Neural cell (in vitro differentiated cells): Measurements from ENCODE around the gene PKN1. TPM values are rescaled to one million over a fixed set of nuclear protein-coding genes. Genes with fewer than 3 reads are reported as not detected.

Experiments
- H2AFZ ChIP-seq: fragments of 200-600, 300-800 bp; sonication (generic), shearing (Covaris generic); 2 replicates; pipeline ENCODE4 v1.6.0; 2014; ENCODE audit warnings: low read depth, mild to moderate bottlenecking, antibody characterized with exemption, low read length, moderate library complexity
- H3F3A ChIP-seq: fragments of 200-600 bp; shearing (Covaris generic); 2 replicates; pipeline ENCODE4 v1.6.1; 2016; ENCODE audit warnings: mild to moderate bottlenecking, moderate library complexity, mixed read lengths, antibody characterized with exemption, low read length; ENCODE audit not compliant: insufficient read depth, poor library complexity, severe bottlenecking
- H3K27ac ChIP-seq: fragments of 200-600, 300-800 bp; sonication (generic), shearing (Covaris generic); 2 replicates; pipeline ENCODE4 v1.5.1; 2014; ENCODE audit warnings: mild to moderate bottlenecking, low read length, moderate library complexity
- H3K27me3 ChIP-seq: fragments of 300-800, 200-600 bp; sonication (generic), shearing (Covaris generic); 2 replicates; pipeline ENCODE4 v1.6.0; 2014; ENCODE audit warnings: mild to moderate bottlenecking, low read depth, low read length, moderate library complexity; ENCODE audit not compliant: insufficient read depth
- H3K36me3 ChIP-seq: fragments of 300-800, 200-600 bp; sonication (generic), shearing (Covaris generic); 2 replicates; pipeline ENCODE4 v1.5.1; 2014; ENCODE audit warnings: mild to moderate bottlenecking, antibody characterized with exemption, low read length, moderate library complexity; ENCODE audit not compliant: insufficient read depth
- H3K4me2 ChIP-seq: fragments of 300-800, 200-600 bp; sonication (generic), shearing (Covaris generic); 2 replicates; pipeline ENCODE4 v1.6.0; 2014; ENCODE audit warnings: mild to moderate bottlenecking, low read length
- H3K4me3 ChIP-seq: fragments of 300-800, 200-600 bp; sonication (generic), shearing (Covaris generic); 2 replicates; pipeline ENCODE4 v1.5.1; 2014; ENCODE audit warnings: mild to moderate bottlenecking, low read length, moderate library complexity
- H3K79me2 ChIP-seq: fragments of 200-600 bp; shearing (Covaris generic); replicated peaks from 2 replicates; pipeline ENCODE4 v1.6.0; 2014; ENCODE audit warnings: mild to moderate bottlenecking, low read length, moderate library complexity; ENCODE audit not compliant: insufficient read depth
- H3K9ac ChIP-seq: fragments of 300-800, 200-600 bp; sonication (generic), shearing (Covaris generic); 2 replicates; pipeline ENCODE4 v1.6.1; 2016; ENCODE audit warnings: mild to moderate bottlenecking, low read length, mixed read lengths
- H3K9me2 ChIP-seq: fragments of 200-600 bp; shearing (Covaris generic); 2 replicates; pipeline ENCODE4 v1.6.1; 2016; ENCODE audit warnings: mild to moderate bottlenecking, low read length, mixed read lengths; ENCODE audit not compliant: insufficient read depth
- H3K9me3 ChIP-seq: fragments of 200-600, 300-800 bp; sonication (generic), shearing (Covaris generic); 2 replicates; pipeline ENCODE4 v1.6.1; 2016; ENCODE audit warnings: mild to moderate bottlenecking, mixed run types, low read length, moderate library complexity, mixed read lengths
- H4K20me1 ChIP-seq: fragments of 200-600 bp; shearing (Covaris generic); 2 replicates; pipeline ENCODE4 v1.6.1; 2016; ENCODE audit warnings: mild to moderate bottlenecking, mixed run types; ENCODE audit not compliant: insufficient read depth
- EP300 ChIP-seq: fragments of 450-650 bp; conservative IDR thresholded peaks from 2 replicates; pipeline ENCODE4 v1.6.1; 2014; ENCODE audit warnings: antibody characterized with exemption, mild to moderate bottlenecking, moderate library complexity; ENCODE audit not compliant: poor library complexity, severe bottlenecking
- EZH2 ChIP-seq: fragments of 200-600, 300-800 bp; shearing (Covaris generic), sonication (generic); IDR thresholded peaks from 2 replicates; pipeline ENCODE4 v1.6.1; 2014; ENCODE audit warnings: antibody characterized with exemption, low read length, borderline replicate concordance, mild to moderate bottlenecking; ENCODE audit not compliant: insufficient read depth, poor library complexity, severe bottlenecking
- MXI1 ChIP-seq: fragments of 450-650 bp; conservative IDR thresholded peaks from 2 replicates; pipeline ENCODE4 v1.6.1; 2014; ENCODE audit warnings: antibody characterized with exemption, mild to moderate bottlenecking; ENCODE audit not compliant: poor library complexity, severe bottlenecking
- POLR2AphosphoS5 ChIP-seq: IDR thresholded peaks from 2 replicates; pipeline ENCODE4 v1.6.1; 2012
- RAD21 ChIP-seq: fragments of 450-650 bp; conservative IDR thresholded peaks from 2 replicates; pipeline ENCODE4 v1.6.1; 2014; ENCODE audit warnings: antibody characterized with exemption, mild to moderate bottlenecking, moderate library complexity
- REST ChIP-seq: IDR thresholded peaks from 2 replicates; pipeline ENCODE4 v1.6.1; 2012; ENCODE audit warnings: borderline replicate concordance
- SMC3 ChIP-seq: fragments of 450-650 bp; conservative IDR thresholded peaks from 2 replicates; pipeline ENCODE4 v1.6.1; 2014; ENCODE audit warnings: antibody characterized with exemption, mild to moderate bottlenecking, moderate library complexity; ENCODE audit not compliant: poor library complexity
- TAF1 ChIP-seq: IDR thresholded peaks from 2 replicates; pipeline ENCODE4 v1.6.1; 2012; ENCODE audit warnings: low read depth
- polyA plus RNA-seq: library from polyadenylated mRNA; depleted of rRNA; stranded (reverse); fragments of >200 nt; gene quantifications from 2 replicates; pipeline ENCODE4 v1.2.3, GENCODE V29; 2014
- TF ChIP-seq, protein P1 (sequence below): fragments of 450-650 bp; IDR thresholded peaks from 2 replicates; pipeline ENCODE4 v1.5.1; 2014; ENCODE audit warnings: antibody characterized with exemption, mild to moderate bottlenecking, moderate library complexity; ENCODE audit not compliant: poor library complexity, severe bottlenecking

The PKN1 gene
- polyA plus RNA-seq, 1 donor from 2014 or later, result 64.4 TPM

- Histone ChIP-seq H3K27ac (no peak overlapping the region), H3K36me3 (peaks cover 7% of the 10 kb centered on the region), H4K20me1 (no peaks in the 10 kb centered on the region), H3K9ac (no peak overlapping the region), H3K9me3 (no peaks in the 10 kb centered on the region), H3K9me2 (no peaks in the 10 kb centered on the region), H3K4me3 (no peak overlapping the region), H3F3A (no peaks in the 10 kb centered on the region), H2AFZ (no peak overlapping the region), H3K4me2 (no peak overlapping the region), H3K27me3 (no peaks in the 10 kb centered on the region), H3K79me2 (peaks cover 5% of the 10 kb centered on the region)
- TF ChIP-seq SMC3 (no peak), EP300 (no peak), EZH2 (no peak)
Observed at GRCh38 chr19:14439014-14439413, 5.9 kb downstream of the PKN1 start.

DNA sequence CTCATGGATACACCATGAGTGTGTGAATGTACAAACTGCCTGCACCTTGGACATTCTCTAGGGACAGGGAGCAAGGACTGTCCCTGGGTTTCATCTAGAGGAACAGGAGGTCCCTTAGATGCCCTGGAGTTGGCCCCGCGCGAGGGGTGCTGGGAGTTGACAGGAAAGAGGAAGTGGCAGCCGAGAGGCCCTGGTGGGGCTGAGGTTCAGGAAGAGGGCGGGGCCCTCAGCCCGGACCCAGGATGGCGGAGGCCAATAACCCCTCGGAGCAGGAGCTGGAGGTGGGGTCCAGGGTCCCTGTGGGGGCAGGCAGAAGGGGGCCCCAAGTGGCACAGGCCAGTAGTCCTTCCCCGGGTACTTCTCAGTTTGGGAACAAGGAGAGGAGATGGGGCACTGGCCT is 6.9 kb downstream of the PKN1 start:
- no peak overlapping the region for H3K27ac ChIP-seq
- no peaks in the 10 kb centered on the region for H3F3A ChIP-seq
- peaks cover 5% of the 10 kb centered on the region for H3K79me2 ChIP-seq
- no peaks in the 10 kb centered on the region for H3K27me3 ChIP-seq
- H3K9me3 ChIP-seq, result no peaks in the 10 kb centered on the region
- no peak overlapping the region for H3K4me3 ChIP-seq
- no peaks in the 10 kb centered on the region for H4K20me1 ChIP-seq
- H3K4me2 ChIP-seq, result no peak overlapping the region
- no peak overlapping the region for H2AFZ ChIP-seq
- H3K36me3 ChIP-seq, result peaks cover 9% of the 10 kb centered on the region
- no peak overlapping the region for H3K9ac ChIP-seq
- H3K9me2 ChIP-seq, result no peaks in the 10 kb centered on the region
- no peak for TF ChIP-seq MXI1
- TF ChIP-seq RAD21, result no peak
- no peak for TF ChIP-seq TAF1
- TF ChIP-seq SMC3, result no peak
- TF ChIP-seq EP300, result no peak
- no peak for TF ChIP-seq POLR2AphosphoS5
- TF ChIP-seq, protein P1, sequence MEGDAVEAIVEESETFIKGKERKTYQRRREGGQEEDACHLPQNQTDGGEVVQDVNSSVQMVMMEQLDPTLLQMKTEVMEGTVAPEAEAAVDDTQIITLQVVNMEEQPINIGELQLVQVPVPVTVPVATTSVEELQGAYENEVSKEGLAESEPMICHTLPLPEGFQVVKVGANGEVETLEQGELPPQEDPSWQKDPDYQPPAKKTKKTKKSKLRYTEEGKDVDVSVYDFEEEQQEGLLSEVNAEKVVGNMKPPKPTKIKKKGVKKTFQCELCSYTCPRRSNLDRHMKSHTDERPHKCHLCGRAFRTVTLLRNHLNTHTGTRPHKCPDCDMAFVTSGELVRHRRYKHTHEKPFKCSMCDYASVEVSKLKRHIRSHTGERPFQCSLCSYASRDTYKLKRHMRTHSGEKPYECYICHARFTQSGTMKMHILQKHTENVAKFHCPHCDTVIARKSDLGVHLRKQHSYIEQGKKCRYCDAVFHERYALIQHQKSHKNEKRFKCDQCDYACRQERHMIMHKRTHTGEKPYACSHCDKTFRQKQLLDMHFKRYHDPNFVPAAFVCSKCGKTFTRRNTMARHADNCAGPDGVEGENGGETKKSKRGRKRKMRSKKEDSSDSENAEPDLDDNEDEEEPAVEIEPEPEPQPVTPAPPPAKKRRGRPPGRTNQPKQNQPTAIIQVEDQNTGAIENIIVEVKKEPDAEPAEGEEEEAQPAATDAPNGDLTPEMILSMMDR, result no peak
- no peak for TF ChIP-seq EZH2
- TF ChIP-seq REST, result no peak
